GM12878 (cell line): ENCODE results near the gene KYAT1. TPM values are rescaled to one million over a fixed set of nuclear protein-coding genes. Genes with fewer than 3 reads are reported as not detected.

Experiments
- BRCA1 ChIP-seq: IDR thresholded peaks from 2 replicates; pipeline ENCODE4 v1.6.1; 2011; ENCODE audit warnings: low read depth, low read length, improper control_type of control experiment
- CBX3 ChIP-seq: fragments of 200-600 bp; sonication (generic); IDR thresholded peaks from 2 replicates; pipeline ENCODE4 v1.6.1; 2016; ENCODE audit warnings: low read depth, borderline replicate concordance
- DPF2 ChIP-seq: fragments of 450-650 bp; IDR thresholded peaks from 2 replicates; pipeline ENCODE4 v1.6.1; 2017; ENCODE audit warnings: mild to moderate bottlenecking
- EED ChIP-seq: sonication (generic); IDR thresholded peaks from 2 replicates; pipeline ENCODE4 v1.6.1; 2016; ENCODE audit warnings: antibody characterized with exemption, low read depth
- ETV6 ChIP-seq, 2 experiments: fragments of 450-650 bp in 1 of 2; IDR thresholded peaks in 1 of 2; conservative IDR thresholded peaks in 1 of 2; 2 replicates each; pipeline ENCODE4 v1.6.1; 2014; ENCODE audit warnings: antibody characterized with exemption in 1 of 2, borderline replicate concordance in 1 of 2, low read depth in 1 of 2, mild to moderate bottlenecking in 1 of 2, moderate library complexity in 1 of 2
- FOXK2 ChIP-seq: fragments of 450-650 bp; IDR thresholded peaks from 2 replicates; pipeline ENCODE4 v1.6.1; 2017; ENCODE audit warnings: mild to moderate bottlenecking, moderate library complexity
- GABPA ChIP-seq: IDR thresholded peaks from 2 replicates; pipeline ENCODE4 v1.6.1; 2014; ENCODE audit warnings: antibody characterized with exemption, low read depth, mild to moderate bottlenecking, inconsistent platforms
- IRF4 ChIP-seq: IDR thresholded peaks from 2 replicates; pipeline ENCODE4 v1.6.1; 2011; ENCODE audit warnings: low read depth, low read length
- RB1 ChIP-seq: fragments of 450-650 bp; formaldehyde crosslinking; IDR thresholded peaks from 2 replicates; pipeline ENCODE4 v1.6.1; 2017; ENCODE audit warnings: mild to moderate bottlenecking, borderline replicate concordance
- RELA ChIP-seq: fragments of 450-650 bp; IDR thresholded peaks from 2 replicates; pipeline ENCODE4 v1.8.0; 2014; ENCODE audit warnings: borderline replicate concordance; ENCODE audit not compliant: partially characterized antibody
- SMC3 ChIP-seq: IDR thresholded peaks from 2 replicates; pipeline ENCODE4 v1.6.1; 2011; ENCODE audit warnings: low read length, improper control_type of control experiment, borderline replicate concordance
- SPI1 ChIP-seq: IDR thresholded peaks from 2 replicates; pipeline ENCODE4 v1.6.1; 2011; ENCODE audit warnings: low read depth, mild to moderate bottlenecking, low read length, moderate library complexity, borderline replicate concordance; ENCODE audit not compliant: insufficient read depth
- SREBF1 ChIP-seq: IDR thresholded peaks from 2 replicates; pipeline ENCODE4 v1.6.1; 2012; ENCODE audit warnings: mild to moderate bottlenecking, low read length
- SRF ChIP-seq, 2 experiments: IDR thresholded peaks; 2 replicates each; pipeline ENCODE4 v1.6.1; 2011; ENCODE audit warnings: low read depth in 2 of 2, low read length in 2 of 2, mild to moderate bottlenecking in 1 of 2, moderate library complexity in 1 of 2
- SUZ12 ChIP-seq: fragments of 200-600 bp; sonication (generic); IDR thresholded peaks from one replicate; pipeline ENCODE4 v1.6.1; 2018; ENCODE audit warnings: antibody characterized with exemption, mild to moderate bottlenecking; ENCODE audit not compliant: unreplicated experiment
- TAF1 ChIP-seq: IDR thresholded peaks from 2 replicates; pipeline ENCODE4 v1.6.1; 2011; ENCODE audit warnings: mild to moderate bottlenecking, low read depth, low read length, borderline replicate concordance
- TBL1XR1 ChIP-seq: IDR thresholded peaks from 2 replicates; pipeline ENCODE4 v1.6.1; 2012; ENCODE audit warnings: low read depth, low read length, improper control_type of control experiment
- TCF3 ChIP-seq: IDR thresholded peaks from 2 replicates; pipeline ENCODE4 v1.6.1; 2012; ENCODE audit warnings: low read depth, mild to moderate bottlenecking, low read length, borderline replicate concordance; ENCODE audit not compliant: insufficient read depth
- USF1 ChIP-seq: IDR thresholded peaks from 2 replicates; pipeline ENCODE4 v1.6.1; 2011; ENCODE audit warnings: borderline replicate concordance, low read depth, mild to moderate bottlenecking, moderate library complexity, mixed read lengths, low read length; ENCODE audit not compliant: insufficient read depth; ENCODE audit errors: extremely low read length
- WRNIP1 ChIP-seq: IDR thresholded peaks from 2 replicates; pipeline ENCODE4 v1.6.1; 2011; ENCODE audit warnings: low read depth, low read length, improper control_type of control experiment, borderline replicate concordance
- ZNF207 ChIP-seq: fragments of 450-650 bp; IDR thresholded peaks from 2 replicates; pipeline ENCODE4 v1.6.1; 2014; ENCODE audit warnings: antibody characterized with exemption, mild to moderate bottlenecking, borderline replicate concordance
- ZZZ3 ChIP-seq: IDR thresholded peaks from 2 replicates; pipeline ENCODE4 v1.6.1; 2011; ENCODE audit warnings: low read depth; ENCODE audit not compliant: control insufficient read depth, insufficient read length
- polyA plus RNA-seq, 11 experiments: library from polyadenylated mRNA; depleted of rRNA in 4 of 11; unstranded in 6 of 11; stranded (reverse) in 5 of 11; fragments of >200 nt; fragmentation: Nextera tagmentation in 4 of 11; fragmentation: Illumina TruSeq in 1 of 11; extraction: Ambion mirVana in 4 of 11; extraction: Trizol in 1 of 11; gene quantifications; 1 replicate in 1 of 11; 2 replicates in 10 of 11; pipeline versions ENCODE4 v1.2.1 to v1.2.3, GENCODE V29; 2011 to 2016; ENCODE audit warnings: inconsistent platforms in 2 of 11, missing spikeins in 2 of 11, low read depth in 1 of 11
- total RNA-seq, 4 experiments: library from RNA; depleted of rRNA in 3 of 4; stranded (reverse); fragments of >200 nt in 3 of 4; fragmentation: Illumina TruSeq in 1 of 4; extraction: Trizol in 1 of 4; gene quantifications; 2 replicates each; pipeline versions ENCODE4 v1.2.1 to v1.2.3, GENCODE V29; 2013 to 2021
- TF ChIP-seq, protein P1 (sequence below): fragments of 450-650 bp; IDR thresholded peaks from 2 replicates; pipeline ENCODE4 v1.6.1; 2017; ENCODE audit warnings: low read depth, mild to moderate bottlenecking, moderate library complexity
- TF ChIP-seq, protein P2 (sequence below): fragments of 450-650 bp; conservative IDR thresholded peaks from 2 replicates; pipeline ENCODE4 v1.6.1; 2017; ENCODE audit warnings: mild to moderate bottlenecking, moderate library complexity

Gene KYAT1
- total and polyA plus RNA-seq, 10 of the 15 experiments (the other 5 are each of a cell fraction or from before 2014, with no cell fraction given) = 5.8 to 15.7 (median 11.4) TPM

DNA sequence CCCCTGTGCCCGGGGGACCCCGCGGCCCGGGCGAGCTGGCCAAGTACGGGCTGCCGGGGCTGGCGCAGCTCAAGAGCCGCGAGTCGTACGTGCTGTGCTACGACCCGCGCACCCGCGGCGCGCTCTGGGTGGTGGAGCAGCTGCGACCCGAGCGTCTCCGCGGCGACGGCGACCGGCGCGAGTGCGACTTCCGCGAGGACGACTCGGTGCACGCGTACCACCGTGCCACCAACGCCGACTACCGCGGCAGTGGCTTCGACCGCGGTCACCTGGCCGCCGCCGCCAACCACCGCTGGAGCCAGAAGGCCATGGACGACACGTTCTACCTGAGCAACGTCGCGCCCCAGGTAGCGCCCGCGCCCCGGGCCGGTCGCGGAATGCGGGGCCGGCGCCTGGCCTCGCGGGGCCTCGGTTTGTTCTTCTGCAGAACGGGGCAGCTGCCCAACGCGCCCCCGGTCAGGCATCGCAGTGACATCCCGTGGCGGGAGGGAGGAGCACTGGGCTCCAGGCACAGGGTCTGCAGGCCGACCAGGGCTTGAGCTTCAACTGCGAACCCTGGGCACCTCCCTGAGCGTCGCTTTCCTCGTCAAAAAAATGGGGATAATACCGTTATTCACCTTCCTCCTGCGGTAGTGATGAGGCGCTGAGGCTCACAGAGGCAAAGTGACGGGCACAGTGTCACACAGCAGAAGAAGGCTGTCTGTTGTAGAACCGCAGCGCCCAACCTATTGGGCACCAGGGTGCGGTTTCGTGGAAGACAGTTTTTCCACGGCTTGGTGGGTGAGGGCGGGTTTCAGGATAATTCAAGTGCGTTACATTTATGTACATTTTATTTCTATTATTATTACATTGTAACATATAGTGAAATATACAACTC is 62.7 kb downstream of the KYAT1 start (continued):
- no peak for TF ChIP-seq SMC3
- no peak for TF ChIP-seq SUZ12
- no peak for TF ChIP-seq TBL1XR1
- no peak for TF ChIP-seq TAF1
- peak in 1 of 2 experiments; percentile 11; a peak in 1 of 4 replicates for TF ChIP-seq SRF (IDR thresholded peaks at IDR 0.05; ENCODE audit: low read depth in 2 of 2, low read length in 2 of 2)
- TF ChIP-seq, protein P1, sequence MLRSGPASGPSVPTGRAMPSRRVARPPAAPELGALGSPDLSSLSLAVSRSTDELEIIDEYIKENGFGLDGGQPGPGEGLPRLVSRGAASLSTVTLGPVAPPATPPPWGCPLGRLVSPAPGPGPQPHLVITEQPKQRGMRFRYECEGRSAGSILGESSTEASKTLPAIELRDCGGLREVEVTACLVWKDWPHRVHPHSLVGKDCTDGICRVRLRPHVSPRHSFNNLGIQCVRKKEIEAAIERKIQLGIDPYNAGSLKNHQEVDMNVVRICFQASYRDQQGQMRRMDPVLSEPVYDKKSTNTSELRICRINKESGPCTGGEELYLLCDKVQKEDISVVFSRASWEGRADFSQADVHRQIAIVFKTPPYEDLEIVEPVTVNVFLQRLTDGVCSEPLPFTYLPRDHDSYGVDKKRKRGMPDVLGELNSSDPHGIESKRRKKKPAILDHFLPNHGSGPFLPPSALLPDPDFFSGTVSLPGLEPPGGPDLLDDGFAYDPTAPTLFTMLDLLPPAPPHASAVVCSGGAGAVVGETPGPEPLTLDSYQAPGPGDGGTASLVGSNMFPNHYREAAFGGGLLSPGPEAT = no peak
- no peak for TF ChIP-seq RB1
- TF ChIP-seq TCF3 = no peak
- TF ChIP-seq FOXK2 = no peak
- TF ChIP-seq DPF2 = 0 out of 2 replicates have a peak, but pooled peaks have one; percentile 45
- no peak for TF ChIP-seq SREBF1
- TF ChIP-seq WRNIP1 = no peak
- TF ChIP-seq, protein P2, sequence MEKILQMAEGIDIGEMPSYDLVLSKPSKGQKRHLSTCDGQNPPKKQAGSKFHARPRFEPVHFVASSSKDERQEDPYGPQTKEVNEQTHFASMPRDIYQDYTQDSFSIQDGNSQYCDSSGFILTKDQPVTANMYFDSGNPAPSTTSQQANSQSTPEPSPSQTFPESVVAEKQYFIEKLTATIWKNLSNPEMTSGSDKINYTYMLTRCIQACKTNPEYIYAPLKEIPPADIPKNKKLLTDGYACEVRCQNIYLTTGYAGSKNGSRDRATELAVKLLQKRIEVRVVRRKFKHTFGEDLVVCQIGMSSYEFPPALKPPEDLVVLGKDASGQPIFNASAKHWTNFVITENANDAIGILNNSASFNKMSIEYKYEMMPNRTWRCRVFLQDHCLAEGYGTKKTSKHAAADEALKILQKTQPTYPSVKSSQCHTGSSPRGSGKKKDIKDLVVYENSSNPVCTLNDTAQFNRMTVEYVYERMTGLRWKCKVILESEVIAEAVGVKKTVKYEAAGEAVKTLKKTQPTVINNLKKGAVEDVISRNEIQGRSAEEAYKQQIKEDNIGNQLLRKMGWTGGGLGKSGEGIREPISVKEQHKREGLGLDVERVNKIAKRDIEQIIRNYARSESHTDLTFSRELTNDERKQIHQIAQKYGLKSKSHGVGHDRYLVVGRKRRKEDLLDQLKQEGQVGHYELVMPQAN = 0 out of 2 replicates have a peak, but pooled peaks have one; percentile 20
- no peak for TF ChIP-seq SPI1
- no peak for TF ChIP-seq CBX3
- no peak for TF ChIP-seq USF1
- TF ChIP-seq ETV6 (conservative IDR thresholded peaks at IDR 0.05 in 1 of 2, IDR thresholded peaks at IDR 0.05 in 1 of 2; ENCODE audit: borderline replicate concordance in 1 of 2, low read depth in 1 of 2) = no peak
- no peak for TF ChIP-seq ZZZ3
- no peak for TF ChIP-seq ZNF207
- TF ChIP-seq EED = no peak
- TF ChIP-seq BRCA1 = no peak
- TF ChIP-seq IRF4 = no peak
- no peak for TF ChIP-seq GABPA
- no peak for TF ChIP-seq RELA
